NCI-H510A (cell line): ENCODE results near the gene NFATC2.

Experiments used
- DNase-seq: peaks from one replicate; lab custom pipeline; 2025; lab: John Stamatoyannopoulos, UW

NFATC2 gene

DNA sequence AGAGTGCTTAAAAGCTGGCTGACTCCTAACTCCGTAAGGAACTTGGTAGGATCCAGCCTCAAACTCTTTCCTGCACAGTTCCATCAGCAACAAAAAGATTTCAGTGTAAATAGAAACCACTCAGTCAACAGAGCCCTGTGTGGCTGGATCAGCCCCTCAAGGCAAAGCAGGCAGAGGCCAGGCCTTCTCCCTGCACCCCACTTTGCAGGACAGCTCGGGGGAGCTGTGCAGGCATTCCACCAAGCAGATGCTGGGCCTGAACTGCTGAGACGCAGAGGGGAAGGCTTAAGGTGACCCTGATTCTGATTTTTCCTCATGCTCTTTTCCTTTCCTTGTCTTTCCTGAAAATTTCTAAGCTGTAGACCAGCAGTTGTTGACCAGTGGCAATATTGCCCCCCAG, 91.5 kb downstream of the NFATC2 start:
- no peak for DNase-seq

DNA sequence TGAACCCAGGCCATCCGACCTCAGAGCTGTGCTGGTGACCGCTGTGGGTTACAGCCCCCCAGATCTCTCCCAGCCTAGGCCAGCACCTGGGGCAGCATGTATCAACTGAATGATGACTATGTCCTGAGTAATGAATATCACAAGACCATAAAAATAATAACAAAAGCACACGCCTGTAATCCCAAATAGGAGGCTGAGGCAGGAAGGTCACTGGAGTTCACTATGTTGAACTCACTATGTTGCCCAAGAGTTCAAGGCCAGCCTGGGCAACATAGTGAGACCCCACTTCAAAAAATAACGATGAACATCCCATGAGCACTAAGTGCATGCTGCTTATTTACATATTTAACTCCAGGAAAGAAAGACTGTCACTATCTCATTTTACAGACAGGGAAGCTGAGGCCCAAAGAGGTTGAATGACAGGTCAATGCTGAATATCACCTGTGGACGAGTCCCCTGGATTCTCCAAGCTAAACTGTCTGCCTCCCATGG, 92.3 kb downstream of the NFATC2 start:
- no peak for DNase-seq

DNA sequence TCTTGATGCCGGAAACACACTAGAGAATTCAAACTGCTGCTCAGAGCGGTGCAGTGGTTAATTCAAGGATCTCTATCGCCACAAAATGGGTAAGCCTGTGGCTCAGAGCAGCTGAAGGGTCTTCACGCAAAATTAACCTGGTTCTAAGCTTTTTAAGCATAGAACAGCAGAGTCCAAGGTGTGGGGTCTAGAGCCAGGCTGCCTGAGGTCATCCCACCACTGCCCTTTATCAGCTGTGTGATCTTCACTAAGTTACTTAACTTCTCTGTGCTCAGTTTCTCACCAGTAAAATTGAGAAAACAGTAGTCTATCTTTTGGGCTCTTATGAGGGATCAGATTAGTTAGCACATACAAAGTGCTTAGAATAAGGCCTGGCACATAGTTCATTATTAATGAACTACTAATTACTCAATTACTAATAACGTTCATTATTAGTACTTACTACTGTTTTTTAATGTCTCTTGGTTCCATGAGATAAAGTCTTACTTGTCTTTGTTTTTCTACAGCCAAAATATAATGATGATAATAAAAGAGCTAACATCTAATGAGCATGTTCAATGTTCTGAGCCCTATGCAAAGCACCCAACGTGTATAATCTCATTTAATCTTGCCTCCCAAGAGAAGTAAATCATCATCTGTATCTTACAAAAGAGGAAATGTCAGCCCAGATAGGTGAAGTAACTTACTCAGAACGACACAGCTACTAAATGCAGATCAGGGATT, 92.9 kb downstream of the NFATC2 start:
- DNase-seq = no peak

DNA sequence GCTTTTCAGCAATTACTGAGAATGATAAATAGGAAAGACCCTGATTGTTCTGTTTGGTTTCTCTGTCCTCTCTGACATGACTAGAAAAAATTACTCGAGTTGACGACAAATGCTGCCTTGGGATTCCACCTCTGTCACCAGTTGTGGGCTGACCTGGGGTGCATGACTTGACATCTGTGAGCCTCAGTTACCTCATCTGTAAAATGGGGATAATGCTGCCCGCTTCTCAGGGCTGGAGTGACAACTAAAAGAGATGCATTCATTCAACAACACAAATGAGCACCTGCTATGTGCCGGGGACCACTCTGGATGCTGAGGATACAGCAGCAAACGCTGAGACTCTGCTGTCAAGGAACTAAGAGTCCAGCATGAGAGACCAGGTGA, 94.8 kb downstream of the NFATC2 start:
- no peak for DNase-seq

DNA sequence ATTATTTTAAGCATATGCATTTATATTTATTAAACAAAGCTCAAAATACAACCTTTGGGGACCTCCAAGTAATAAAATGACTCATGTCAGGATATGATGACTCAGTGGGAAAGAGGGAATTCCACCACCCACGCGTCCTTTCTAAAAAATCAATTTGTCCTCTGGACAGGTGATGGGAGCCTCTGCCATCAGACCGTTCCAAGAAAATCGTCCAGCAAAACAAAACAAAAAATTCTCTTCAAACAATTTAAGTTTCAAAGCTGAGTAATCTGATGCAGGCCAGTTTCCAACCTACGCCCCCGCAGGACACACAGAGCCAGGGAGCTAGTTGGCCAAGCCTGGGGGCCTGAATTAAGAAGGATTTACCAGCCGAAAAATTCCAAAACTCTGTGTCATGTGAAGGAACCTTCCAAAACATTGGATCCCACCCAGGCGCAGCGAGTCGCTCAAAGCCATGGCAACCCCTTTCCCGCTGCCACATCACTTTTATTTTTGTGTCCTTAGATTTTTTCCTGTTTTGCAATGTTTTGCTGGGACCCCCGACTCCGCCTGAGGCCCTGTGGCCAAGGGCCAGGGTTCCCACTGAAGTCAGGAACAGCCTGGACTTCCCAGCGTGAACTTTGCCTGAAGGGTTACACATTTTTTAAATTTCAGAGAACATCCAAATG, 95.3 kb downstream of the NFATC2 start:
- no peak for DNase-seq

GRCh38 chr20:51446656-51447055, 95.9 kb downstream of the NFATC2 start:
- no peak for DNase-seq

- DNase-seq = no peak
Observed at GRCh38 chr20:51446230-51446629, 96.3 kb downstream of the NFATC2 start.

GRCh38 chr20:51445591-51445990, 96.9 kb downstream of the NFATC2 start:
- no peak for DNase-seq

DNA sequence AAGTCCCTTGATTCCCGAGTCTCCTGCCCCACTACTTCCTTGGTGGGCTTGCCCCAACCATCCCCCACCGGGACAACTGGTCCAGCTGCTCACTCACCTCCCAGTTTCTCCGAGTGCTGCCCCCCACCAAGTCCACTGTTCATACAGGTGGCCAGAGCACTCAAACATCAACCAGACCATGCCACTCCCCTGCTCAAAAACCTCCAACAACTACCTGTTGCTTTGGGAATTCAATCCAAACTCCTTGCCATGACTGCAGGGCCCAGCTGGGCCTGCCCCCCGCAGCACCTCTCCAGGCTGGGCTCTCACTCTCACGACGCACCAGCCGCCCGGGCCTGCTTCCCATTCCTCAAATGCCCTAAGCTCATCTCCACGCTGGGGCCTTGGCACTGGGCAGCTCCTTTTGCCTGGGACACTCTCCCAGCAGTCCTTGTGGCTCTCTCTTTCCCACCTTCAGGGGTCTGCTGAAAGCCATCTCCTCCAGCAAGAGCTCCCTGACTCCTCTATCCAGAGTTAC, 97.5 kb downstream of the NFATC2 start:
- no peak for DNase-seq

DNA sequence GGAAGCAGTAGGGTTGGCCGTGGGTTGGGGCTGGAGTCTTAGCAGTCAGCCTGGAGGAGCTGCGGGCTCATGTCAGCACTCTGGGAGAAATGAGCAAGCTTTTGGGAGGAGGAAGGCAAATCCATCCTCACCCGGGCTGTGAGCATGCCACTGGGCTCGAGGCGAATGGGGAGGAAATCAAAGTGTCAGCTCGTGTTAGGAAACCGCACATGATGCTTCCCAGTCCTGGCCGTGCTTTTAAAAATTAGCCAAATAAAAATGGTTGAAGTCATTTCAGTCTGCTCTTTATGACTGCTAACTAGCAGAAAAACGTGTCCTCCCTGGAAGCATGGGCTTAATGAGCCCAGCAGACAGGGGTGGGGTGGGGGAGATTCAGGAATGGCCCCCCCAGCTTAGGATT, 98.1 kb downstream of the NFATC2 start:
- no peak for DNase-seq

DNA sequence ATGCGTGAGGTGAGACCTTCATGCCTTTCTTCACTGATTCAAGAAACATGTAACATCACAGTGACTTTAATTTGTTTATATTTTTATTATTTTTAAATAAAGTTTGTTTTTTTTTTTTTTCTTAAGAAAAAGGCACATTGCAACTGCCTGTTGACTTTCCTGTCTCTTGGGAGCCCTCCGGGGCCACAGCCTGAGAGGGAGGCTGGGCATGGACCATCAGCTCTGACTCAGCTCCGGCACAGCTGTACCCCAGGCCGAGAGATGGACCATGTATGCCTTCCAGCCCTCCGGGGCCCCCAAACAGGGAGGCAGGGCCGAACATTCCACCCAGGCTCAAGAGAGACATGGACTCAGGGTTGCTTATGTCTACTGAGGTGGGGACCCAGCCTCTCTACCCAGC, 99.9 kb downstream of the NFATC2 start:
- no peak for DNase-seq

GRCh38 chr20:51440589-51440988, 101.9 kb downstream of the NFATC2 start:
- DNase-seq = no peak

DNA sequence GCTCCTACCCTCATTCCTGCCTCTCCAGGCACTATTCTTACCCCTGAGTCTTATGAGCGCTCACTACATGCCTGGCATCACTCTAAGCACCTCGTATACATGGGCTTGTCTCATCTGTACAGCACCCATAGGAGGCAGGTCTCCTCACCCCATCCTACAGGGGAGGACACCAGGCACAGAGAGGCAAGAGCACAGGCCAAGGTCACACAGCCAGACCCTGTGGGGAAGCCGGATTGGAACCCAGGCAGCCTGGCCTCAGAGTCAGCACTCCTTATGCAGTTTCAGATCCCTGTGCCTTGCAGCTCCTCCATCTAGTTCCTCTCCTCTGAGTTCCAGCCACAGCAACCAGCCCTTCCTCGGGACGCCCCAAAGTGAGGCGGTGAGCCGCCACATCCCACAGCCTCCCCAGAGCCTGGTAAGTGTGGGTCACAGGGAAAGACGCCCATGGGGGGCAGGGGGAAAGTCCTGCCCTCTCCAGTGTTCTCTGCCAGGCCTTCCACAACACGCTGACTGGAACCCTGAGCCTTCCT, 103.3 kb downstream of the NFATC2 start:
- DNase-seq = no peak

DNA sequence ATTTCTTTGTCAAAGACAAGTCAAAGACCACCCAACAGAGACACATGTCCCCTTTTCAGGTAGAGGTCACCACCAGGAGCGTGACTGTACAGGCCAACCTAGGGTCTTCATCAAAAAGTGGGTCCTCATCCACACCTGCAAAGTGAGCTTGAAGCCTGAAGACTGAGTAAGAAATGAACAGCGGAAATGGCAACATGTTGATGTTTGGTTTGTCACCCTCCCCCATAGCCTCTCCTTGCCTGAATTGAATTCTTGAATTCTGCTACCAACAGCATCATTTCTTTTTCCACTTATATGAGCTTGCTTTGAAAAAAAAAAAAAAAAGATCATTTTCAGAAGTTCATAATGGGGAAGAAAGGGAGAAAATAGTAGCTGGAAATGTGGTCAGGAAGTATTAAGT, 104.4 kb downstream of the NFATC2 start:
- DNase-seq = no peak

- no peak for DNase-seq
Observed at GRCh38 chr20:51437182-51437924, 105.2 kb downstream of the NFATC2 start.

- DNase-seq = no peak
Observed at GRCh38 chr20:51434580-51435247, 107.8 kb downstream of the NFATC2 start.

DNA sequence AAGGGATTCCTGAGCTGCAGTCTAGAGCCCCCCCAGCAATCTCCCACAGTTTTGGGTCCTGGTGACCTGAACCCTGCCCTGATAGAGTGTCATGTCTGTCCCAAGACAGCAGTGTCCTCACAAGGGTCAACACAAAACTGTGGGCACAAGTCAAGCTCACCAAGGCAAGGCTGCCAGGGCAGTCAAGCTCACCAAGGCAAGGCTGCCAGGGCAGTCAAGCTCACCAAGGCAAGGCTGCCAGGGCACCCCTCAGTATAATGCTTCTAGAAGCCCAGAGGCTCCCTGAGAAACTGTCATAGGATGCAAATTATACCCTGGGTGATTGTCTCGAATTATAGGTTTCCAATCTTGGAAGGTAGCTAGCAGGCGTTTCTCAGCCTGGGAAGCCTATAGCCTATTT, 108.5 kb downstream of the NFATC2 start:
- no peak for DNase-seq

DNA sequence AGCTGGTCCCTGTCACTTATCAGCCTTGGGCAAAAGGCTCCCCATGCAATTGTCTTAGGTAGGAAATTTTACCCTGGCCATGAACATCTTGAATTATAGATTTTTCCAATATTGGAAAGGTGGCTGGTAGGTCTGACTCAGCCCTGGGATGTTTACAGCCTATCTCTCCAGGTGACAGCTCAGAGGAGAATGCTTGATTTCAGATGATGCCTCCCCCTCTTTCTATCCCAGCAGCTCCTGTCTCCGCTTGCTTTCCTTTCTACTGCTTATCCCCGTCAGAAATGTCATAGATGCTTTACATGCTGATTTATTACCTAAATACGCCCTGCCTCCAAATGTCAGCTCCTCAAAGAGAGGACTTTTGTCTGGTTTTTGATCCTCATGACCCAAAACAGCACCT, 109.6 kb downstream of the NFATC2 start:
- DNase-seq = no peak

- no peak for DNase-seq
Observed at GRCh38 chr20:51432251-51432784, 110.2 kb downstream of the NFATC2 start.

GRCh38 chr20:51431321-51431720, 111.2 kb downstream of the NFATC2 start:
- no peak for DNase-seq

GRCh38 chr20:51430198-51430950, 112.1 kb downstream of the NFATC2 start:
- no peak for DNase-seq
